ENCODE data around the gene ZSWIM5.
"Not testable (repeated sequence)": the region's sequence is repeated elsewhere in the genome, so short reads cannot be mapped to it uniquely, and the experiment has no call there.

The ZSWIM5 gene

GRCh38 chr1:45016090-45016697, 190.2 kb downstream of the ZSWIM5 start:
- DNase-seq: no peak

- no peak for DNase-seq
Measured at GRCh38 chr1:45015683-45016082, 190.7 kb downstream of the ZSWIM5 start.

- peak; percentile 21 to 59 for DNase-seq
Measured at GRCh38 chr1:45014321-45015028, 191.9 kb downstream of the ZSWIM5 start.

GRCh38 chr1:45013551-45014209, 192.7 kb downstream of the ZSWIM5 start:
- DNase-seq: no peak

GRCh38 chr1:45012639-45013278, 193.6 kb downstream of the ZSWIM5 start:
- peak in 1 of 2 experiments; percentile 42 for DNase-seq

- DNase-seq: peak; percentile 78 to 93
Measured at GRCh38 chr1:45011837-45012638, 194.4 kb downstream of the ZSWIM5 start, which contains the start of gene UROD. Gene UROD (plus strand): TSS chr1:45012254. CDS start chr1:45012266, 12 bp downstream.

- DNase-seq: peak; percentile 26 to 71
Measured at GRCh38 chr1:45010855-45011811, 195.3 kb downstream of the ZSWIM5 start, which contains the start of gene HECTD3. Gene HECTD3 (minus strand): TSS chr1:45011324. CDS start chr1:45011257, 67 bp downstream.

GRCh38 chr1:45009956-45010854, 196.2 kb downstream of the ZSWIM5 start:
- no peak for DNase-seq

- no peak for DNase-seq
Measured at GRCh38 chr1:45009296-45009865, 197.0 kb downstream of the ZSWIM5 start.

GRCh38 chr1:45008516-45008915, 197.9 kb downstream of the ZSWIM5 start:
- no peak for DNase-seq

- no peak for DNase-seq
Measured at GRCh38 chr1:45008076-45008475, 198.3 kb downstream of the ZSWIM5 start.

- no peak for DNase-seq
Measured at GRCh38 chr1:45007311-45007710, 199.1 kb downstream of the ZSWIM5 start.

- no peak for DNase-seq
Measured at GRCh38 chr1:45005761-45006160, 200.6 kb downstream of the ZSWIM5 start.

- no peak for DNase-seq
Measured at GRCh38 chr1:45004281-45004920, 202.0 kb downstream of the ZSWIM5 start.

- no peak for DNase-seq
Measured at GRCh38 chr1:45003741-45004140, 202.7 kb downstream of the ZSWIM5 start.

- no peak for DNase-seq
Measured at GRCh38 chr1:45002650-45003645, 203.5 kb downstream of the ZSWIM5 start.

GRCh38 chr1:45001576-45001975, 204.8 kb downstream of the ZSWIM5 start:
- not testable (repeated sequence) for DNase-seq

GRCh38 chr1:45001011-45001481, 205.4 kb downstream of the ZSWIM5 start:
- no peak for DNase-seq

Measured in SW 1271 (cell line).